GM15510 (cell line): Measurements from ENCODE around the gene CROCC2.

Experiments
- POLR2A ChIP-seq: IDR thresholded peaks from 3 replicates; pipeline ENCODE4 v1.6.1; 2011; ENCODE audit warnings: borderline replicate concordance; ENCODE audit not compliant: insufficient read length; ENCODE audit errors: extremely low read depth

Gene CROCC2

DNA sequence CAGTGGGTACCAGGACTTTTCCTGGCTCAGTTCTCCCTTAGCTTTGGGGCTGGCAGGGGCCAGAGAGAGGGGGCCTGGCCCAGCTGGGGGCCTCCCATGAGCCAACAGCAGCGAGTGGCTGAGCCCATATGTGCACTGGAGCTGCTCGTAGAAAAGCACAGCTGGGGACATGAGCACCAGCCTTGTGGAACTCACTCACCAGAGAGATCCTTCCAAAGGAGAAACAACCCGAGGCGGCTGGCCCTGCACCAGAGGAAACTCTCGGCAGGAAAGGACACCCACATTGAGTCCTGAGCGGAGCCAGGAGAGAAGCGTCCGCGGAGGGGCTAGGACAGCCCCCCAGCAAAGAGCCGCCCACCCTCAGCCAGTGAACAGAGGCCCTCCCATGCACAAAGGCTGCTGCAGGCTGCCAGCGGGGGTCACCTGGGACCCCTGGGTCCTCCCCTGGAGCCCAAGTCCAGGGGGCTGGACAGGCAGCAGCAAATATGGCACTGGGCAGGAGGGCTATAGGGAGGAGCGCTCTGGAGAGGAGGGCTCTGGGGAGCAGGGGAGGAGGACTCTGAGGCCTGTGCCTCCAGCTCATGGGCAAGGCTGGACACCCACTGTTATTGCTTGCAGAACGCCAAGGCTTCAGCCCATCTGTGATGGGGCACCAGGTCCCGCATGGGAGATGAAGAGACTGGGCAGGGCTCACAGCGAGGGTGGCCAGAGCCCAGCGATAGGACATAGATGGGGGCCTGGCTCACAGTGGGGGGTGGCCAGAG, 50.2 kb downstream of the CROCC2 start:
- no peak for TF ChIP-seq POLR2A

- TF ChIP-seq POLR2A = no peak
These were observed 51.0 kb downstream of the CROCC2 start for GRCh38 chr2:240956935-240957655.

DNA sequence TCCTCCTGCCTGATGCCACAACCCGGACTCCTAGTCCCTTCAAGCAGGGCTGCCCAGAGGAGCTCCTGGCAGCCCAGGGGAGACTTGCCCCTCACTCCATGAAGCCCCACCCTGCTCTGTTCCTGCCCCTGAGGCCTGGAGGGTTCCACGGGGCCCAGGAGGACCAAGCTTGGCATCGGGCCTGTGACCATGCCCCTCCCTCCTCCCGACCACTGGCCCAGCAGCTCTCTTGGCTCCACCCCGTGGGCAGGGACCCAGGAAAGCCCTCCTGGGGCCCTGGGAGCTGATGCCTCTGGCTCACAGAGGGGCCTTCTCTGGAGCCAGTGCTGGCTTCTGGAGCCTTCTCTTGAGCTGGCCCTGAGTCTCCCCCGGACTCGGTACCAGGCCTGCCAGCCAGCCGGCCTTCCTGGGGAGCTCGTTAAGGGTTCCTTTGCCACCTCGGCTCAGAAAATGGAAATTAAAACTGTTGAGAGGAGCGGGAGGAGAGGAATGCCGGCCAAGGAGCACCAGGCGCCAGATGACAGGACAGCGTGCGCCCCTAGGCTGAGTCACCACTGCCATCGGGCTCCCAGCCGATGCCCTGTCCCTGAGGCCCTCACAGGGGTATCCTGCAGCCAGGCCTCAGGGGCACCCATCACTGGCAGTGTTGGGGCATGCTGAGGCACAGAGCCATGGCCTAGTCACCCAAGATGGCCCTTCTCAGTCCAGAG, 51.7 kb downstream of the CROCC2 start:
- TF ChIP-seq POLR2A = no peak

DNA sequence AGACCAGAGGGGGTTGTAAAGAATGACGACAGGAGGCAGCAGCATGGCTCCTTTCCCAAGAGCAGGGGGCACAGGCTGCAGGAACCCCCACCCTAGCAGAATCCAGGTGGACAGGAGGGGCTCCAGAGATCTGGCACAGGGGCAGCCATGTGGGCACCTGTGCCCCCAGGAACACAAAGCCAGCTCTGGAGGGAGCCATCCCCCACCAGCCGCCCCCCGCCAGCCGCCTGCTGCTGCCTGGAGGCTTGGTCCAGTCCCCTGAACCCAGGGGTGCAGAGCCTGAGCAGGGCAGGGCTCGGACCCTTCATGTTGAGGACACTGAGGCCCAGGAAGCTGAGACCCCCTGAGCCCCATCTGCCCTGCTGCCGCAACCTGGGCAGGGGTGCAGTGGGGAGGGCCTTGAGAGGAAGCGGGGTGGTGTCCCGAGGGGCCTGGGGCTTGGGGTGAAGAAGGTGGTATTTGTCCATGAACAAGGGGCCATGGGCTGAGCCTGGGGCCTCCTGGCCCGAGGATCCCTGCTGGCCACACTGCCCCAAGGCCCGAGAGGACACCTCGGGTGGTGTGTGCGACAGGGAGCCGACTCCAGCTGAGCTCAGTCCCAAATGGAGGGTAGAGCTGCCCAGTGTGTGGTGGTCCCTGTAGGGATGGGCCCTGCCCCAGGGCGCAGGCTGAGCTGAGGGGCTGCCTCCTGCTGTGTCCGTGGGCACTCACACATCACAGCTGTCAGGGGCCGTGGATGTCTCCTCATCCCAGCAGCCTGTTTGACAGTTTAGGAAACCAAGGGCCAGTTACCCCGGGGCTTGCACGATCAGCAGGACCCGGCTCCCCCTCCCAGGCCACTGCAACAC, 52.5 kb downstream of the CROCC2 start:
- TF ChIP-seq POLR2A = no peak

GRCh38 chr2:240959214-240959940, 53.2 kb downstream of the CROCC2 start:
- no peak for TF ChIP-seq POLR2A

DNA sequence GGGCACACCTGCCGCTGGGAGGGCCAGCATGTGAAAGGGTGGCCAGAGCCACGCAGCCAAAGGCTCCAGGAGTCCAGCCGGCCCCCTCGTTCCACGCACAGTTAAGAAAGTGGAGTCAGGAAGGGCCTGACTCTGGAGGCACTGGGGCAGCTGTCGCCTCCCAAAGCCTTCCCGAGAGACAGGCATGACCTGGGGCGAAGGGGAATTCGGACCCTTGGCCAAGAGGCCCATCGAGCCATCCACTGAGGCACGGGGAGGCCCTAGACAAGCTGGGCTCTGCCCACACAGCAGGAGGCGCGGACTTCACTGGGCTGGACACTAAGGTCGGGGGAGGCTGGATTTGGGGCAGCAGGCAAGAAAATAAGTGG, 53.8 kb downstream of the CROCC2 start:
- TF ChIP-seq POLR2A = no peak

GRCh38 chr2:240960309-240960970, 54.3 kb downstream of the CROCC2 start:
- no peak for TF ChIP-seq POLR2A

DNA sequence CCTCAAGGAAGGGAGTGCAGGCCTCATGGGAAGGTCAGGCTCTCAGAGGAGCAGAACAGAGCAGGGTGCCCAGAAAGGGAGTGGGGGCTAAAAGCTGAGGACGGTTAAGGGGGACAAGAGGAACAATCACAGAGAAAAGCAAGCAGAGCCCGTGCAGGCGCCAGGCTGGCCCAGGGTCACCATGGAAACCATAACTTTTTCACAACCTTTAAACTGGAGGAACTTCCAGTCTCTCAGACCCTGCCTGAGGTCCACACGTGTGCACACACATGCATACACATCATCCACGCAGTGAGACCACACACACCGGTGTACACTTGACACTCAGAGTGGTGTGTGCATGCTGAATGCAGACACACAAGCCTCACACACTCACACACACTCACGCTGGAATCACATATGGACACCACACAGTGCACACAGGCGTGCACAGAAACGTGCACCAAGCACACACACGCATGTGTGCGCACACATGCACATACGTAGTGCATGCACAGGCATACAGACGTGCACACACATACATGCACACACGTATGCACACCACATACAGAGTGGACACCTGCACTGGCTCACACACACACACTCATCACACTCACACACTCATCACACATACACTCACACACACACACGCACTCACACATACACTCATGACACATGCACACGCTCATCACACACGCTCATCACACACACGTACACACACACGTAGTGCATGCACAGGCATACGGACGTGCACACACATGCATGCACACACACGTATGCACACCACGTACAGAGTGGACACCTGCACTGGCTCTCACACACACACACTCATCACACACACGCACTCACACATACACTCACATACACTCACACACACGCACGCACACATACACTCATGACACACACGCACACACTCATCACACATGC, 55.1 kb downstream of the CROCC2 start:
- no peak for TF ChIP-seq POLR2A

GRCh38 chr2:240961910-240962299, 55.8 kb downstream of the CROCC2 start:
- TF ChIP-seq POLR2A = no peak

GRCh38 chr2:240962300-240963064, 56.3 kb downstream of the CROCC2 start:
- TF ChIP-seq POLR2A = no peak

GRCh38 chr2:240963065-240963867, 57.1 kb downstream of the CROCC2 start:
- TF ChIP-seq POLR2A = no peak
